Fibroblast of peridontal ligament (primary cell): Measurements from ENCODE around the gene OGG1.

Experiments used
- DNase-seq: peaks from one replicate; pipeline ENCODE4 v3.0.0-alpha.2; 2010; ENCODE audit errors: extremely low read depth

Gene OGG1

DNA sequence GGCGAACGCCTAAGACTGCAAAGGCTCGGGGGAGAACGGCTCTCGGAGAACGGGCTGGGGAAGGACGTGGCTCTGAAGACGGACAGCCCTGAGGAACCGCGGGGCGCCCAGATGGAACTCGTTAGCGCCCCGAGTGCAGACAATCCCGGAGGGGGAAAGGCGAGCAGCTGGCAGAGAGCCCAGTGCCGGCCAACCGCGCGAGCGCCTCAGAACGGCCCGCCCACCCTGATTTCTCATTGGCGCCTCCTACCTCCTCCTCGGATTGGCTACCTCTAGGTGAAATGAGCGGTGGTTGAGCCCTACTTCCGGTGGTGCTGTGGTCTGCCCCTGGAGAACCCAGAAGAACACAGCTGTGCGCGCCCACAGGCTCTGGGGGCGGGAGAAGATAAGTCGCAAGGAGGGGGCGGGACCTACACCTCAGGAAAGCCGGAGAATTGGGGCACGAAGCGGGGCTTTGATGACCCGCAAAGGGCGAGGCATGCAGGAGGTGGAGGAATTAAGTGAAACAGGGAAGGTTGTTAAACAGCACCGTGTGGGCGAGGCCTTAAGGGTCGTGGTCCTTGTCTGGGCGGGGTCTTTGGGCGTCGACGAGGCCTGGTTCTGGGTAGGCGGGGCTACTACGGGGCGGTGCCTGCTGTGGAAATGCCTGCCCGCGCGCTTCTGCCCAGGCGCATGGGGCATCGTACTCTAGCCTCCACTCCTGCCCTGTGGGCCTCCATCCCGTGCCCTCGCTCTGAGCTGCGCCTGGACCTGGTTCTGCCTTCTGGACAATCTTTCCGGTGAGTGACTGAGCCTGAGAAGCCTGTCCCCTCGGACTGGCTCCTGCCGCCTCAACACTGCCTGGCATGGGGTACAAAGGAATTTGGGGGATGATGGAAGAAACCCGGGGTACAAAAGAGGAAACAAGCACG, at the start of gene OGG1:
OGG1 (plus strand) TSS at position 308 of the 911 bp plus-strand sequence; CDS start at position 643, 335 bp downstream.
- peak; percentile 98 for DNase-seq

GRCh38 chr3:9700536-9700935, 49.2 kb upstream of the OGG1 start:
- no peak for DNase-seq

DNA sequence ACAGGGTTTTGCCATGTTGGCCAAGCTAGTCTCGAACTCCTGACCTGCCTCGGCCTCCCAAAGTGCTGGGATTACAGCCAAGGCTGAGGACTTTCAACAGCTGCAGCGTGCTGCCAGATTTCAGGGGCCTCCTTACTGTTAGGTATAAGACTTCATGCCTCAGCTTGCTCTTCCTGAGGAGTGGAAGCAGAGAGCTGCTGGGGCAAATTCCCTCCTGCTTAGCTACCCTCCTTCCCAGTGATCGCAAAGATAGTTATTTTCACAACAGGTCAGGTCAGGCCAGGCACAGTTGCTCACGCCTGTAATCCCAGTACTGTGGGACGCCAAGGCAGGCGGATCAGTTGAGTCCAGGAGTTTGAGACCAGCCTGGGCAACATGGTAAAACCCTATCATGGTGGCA, 48.7 kb upstream of the OGG1 start:
- DNase-seq = no peak

DNA sequence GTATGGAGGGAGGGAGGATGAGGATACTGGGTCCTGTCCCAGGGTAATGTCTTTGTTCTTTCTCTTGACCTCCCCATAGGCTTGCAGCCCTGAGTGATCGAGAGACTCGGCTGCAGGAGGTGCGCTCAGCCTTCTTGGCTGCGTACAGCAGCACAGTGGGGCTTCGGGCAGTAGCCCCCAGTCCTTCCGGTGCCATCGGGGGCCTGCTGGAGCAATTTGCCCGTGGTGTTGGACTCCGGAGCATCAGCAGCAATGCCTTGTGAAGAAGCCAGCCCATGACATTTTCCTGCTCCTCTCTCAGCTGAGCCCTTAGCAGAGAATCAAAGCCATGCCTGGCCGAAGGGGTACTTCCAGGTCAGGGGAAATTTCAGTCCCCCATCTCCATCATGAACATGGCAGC, 48.0 kb upstream of the OGG1 start:
- DNase-seq = no peak

DNA sequence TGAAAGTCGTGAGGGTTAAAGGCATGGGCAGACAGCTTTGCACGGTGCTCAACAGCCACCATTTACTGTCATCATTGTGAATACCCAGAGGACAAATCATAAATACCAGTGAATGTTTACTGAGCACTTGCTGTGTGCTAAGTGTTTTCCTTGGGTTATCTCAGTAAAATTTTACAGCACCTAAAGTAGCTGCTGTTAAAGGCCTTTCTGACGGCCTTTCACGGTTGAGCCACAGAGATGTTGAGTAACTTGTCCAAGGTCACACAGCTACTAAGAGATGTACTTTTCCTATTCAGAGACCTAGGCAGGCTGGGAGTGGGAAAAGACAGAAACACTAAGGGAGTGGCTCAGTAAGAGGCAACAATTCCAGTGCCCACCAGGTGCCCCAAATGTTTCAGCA, 46.5 kb upstream of the OGG1 start:
- DNase-seq = no peak

DNA sequence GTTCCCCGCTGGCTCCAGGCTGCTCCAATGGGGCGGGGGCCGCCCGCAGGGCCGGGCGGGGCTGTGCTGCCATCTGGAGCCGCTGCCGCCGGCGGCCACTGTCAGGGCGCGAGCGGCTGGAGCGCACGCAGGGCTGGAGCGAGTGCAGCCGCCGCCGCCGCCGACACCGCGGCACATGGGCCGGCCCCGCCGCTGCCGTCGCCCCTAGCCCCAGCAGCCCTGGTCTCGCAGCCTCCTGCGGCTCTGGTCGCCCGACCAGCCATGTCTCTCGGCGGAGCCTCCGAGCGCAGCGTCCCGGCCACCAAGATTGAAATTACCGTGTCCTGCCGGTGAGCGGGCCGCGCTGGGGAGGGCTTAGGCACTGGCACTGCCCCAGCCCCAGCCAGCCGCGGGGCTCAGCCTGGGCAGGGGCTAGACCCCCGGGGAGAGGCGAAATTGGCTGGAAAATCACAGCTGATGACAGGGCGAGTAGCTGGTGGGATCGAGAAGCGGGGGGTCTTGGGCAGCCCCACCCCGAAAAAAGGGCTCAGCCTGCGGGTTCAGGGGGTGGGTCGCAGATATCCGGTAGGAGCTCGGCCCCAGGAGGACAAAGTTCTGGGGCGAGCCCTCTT, 45.9 kb upstream of the OGG1 start, which contains the start of gene CPNE9:
CPNE9 (plus strand) TSS at position 98 of the 611 bp plus-strand sequence; CDS start at position 262, 164 bp downstream.
- DNase-seq = no peak

- no peak for DNase-seq
Observed at GRCh38 chr3:9704347-9705322, 45.1 kb upstream of the OGG1 start.

GRCh38 chr3:9710174-9710739, 39.5 kb upstream of the OGG1 start:
- DNase-seq = no peak

DNA sequence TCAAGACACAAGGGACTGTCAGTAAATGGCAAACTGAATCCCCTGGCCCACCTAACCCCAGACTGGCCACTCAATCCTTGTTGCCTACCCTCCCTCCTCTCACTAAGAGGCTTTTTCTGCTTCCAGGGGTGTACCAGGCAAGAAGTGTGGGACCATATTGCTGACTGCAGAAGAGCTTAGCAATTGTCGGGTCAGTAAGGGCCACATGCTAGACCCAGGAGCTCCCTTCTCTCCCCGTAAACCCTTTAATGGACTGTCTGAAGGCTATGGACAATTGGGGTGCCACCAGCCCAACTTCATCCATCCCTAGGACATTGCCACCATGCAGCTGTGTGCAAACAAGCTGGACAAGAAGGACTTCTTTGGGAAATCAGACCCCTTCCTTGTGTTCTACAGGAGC, 37.3 kb upstream of the OGG1 start:
- no peak for DNase-seq

GRCh38 chr3:9713142-9713541, 36.6 kb upstream of the OGG1 start:
- DNase-seq = no peak

GRCh38 chr3:9715136-9715535, 34.6 kb upstream of the OGG1 start:
- DNase-seq = no peak

DNA sequence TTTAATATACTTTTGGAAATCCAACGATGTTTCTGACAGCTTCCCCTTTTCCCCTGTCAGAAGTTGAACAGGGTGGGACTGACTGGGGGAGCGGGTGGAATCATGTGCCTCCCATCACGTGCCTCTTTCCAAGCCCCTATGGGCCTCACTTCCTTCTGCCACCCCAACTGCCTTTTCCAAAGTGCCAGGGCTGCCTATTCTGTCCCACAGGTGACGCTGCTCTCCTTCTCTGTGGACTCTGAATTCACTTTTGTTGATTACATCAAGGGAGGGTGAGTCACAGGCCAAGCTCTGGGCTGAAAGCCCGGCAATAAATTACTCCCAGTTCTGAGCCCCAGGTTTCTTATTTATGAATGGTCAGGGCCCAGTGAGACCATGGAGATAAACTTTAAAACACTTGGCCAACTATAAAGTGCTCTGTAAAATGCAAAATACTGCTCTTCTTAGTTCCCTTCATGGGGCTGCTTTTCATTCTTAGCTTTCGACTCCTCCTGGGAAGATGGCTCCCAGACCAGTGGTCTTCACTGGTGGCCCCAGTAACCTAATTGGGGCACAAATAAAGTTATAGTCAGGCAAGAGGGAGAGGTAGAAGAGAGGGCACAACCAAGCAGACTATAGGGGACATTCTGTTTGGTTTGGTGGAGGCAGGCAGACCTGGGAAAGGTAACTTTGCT, 33.9 kb upstream of the OGG1 start:
- DNase-seq = peak; percentile 97

- no peak for DNase-seq
Observed at GRCh38 chr3:9716801-9717555, 32.8 kb upstream of the OGG1 start.

DNA sequence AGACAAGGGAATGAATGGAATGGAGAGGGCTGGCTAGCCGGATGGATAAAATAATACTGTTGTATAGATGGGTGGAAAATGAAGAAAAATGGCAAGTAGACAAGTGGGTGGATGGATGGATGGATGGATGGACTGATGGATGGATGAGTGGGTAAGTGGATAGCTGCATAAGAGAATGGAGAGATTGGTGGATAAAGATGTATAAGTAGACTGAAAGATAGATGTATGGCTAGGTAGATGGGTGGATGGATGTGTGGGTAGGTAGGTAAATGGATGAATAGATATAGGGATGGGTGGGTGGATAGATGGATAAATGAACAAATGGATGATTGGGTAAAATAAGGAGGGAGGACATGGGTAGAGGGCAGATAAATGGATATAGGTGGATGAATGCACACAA, 32.2 kb upstream of the OGG1 start:
- DNase-seq = no peak

DNA sequence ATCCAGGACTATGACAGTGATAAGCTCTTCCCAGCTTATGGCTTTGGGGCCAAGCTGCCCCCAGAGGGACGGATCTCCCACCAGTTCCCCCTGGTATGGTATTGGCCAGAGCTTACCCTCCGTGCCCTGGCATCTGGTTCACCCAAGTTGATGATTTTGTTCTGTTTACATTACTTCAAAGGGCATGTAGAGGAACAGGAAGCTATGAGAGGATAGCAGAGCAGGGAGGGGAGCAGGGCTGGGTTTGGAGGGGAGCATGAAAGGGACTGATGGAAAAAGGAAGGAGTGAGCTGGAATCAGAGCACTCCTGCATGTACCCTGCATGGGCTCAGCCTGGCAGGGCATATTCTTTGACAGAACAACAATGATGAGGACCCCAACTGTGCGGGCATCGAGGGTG, 31.6 kb upstream of the OGG1 start:
- no peak for DNase-seq

DNA sequence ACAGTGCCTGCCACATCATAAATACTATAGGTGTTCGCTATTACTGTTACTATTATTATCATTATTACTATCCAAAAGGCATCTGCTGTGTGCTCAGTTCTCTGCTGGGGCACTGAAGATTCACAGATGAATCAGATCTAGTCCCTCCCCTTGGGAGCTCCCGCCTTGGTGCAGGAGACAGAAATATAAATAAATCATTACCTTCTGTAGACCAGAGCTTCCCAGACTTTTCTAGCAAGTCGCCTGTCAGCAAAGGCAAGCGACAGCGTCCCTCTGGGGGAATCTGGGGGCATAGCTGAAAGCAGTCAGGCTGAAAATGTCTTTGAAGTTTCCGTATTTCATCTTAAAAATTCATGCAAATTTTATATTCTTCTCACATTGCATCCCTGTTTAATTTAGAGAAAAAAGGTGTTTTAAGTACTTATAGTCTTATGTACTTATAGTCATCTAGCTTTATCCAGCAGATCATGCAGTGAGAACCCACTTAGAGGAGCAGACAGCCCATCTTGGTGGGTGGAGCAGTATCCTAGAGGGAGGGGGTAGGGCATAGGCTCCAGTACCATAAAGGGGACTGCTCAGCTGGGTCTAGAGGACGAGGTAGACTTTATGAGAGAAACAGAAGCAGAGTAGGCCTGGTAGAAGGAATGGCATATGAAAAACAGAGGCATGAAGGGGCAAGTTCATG, 28.6 kb upstream of the OGG1 start:
- no peak for DNase-seq

- DNase-seq = no peak
Observed at GRCh38 chr3:9721700-9722060, 28.1 kb upstream of the OGG1 start.

GRCh38 chr3:9725775-9726515, 23.8 kb upstream of the OGG1 start:
- DNase-seq = no peak

GRCh38 chr3:9727041-9727595, 22.6 kb upstream of the OGG1 start:
- no peak for DNase-seq
